Liver (tissue), 3 donors: ENCODE results near the gene GPC3.

Experiments used
- CTCF ChIP-seq: fragments of 150-350 bp; IDR thresholded peaks from 2 replicates; pipeline ENCODE4 v1.5.1; 2017; ENCODE audit warnings: improper control_type of control experiment, low read depth, low read length; ENCODE audit not compliant: missing input control
- HNF4G ChIP-seq: IDR thresholded peaks from 2 replicates; pipeline ENCODE4 v1.6.1; 2016; ENCODE audit warnings: antibody characterized with exemption
- NR2F2 ChIP-seq: IDR thresholded peaks from 2 replicates; pipeline ENCODE4 v1.6.1; 2016; ENCODE audit warnings: antibody characterized with exemption
- TAF1 ChIP-seq: conservative IDR thresholded peaks from 2 replicates; pipeline ENCODE4 v1.6.1; 2016; ENCODE audit warnings: antibody characterized with exemption, mild to moderate bottlenecking
- donor health status: healthy.
- donor health status: healthy.

GRCh38 chrX:134004084-134004483 is 18.7 kb upstream of the GPC3 start:
- TF ChIP-seq CTCF (no peak), TAF1 (no peak), NR2F2 (no peak), HNF4G (no peak)
